NAMALWA (cell line): ENCODE results near the gene MSGN1.
A peak's percentile ranks its signal among the peaks of the same experiment; 100 is the strongest.

Experiments
- DNase-seq: peaks from one replicate; pipeline ENCODE4 v3.0.0-alpha.2; 2015; ENCODE audit warnings: low spot score

MSGN1 gene

GRCh38 chr2:17847236-17847635 is 31.0 kb downstream of the MSGN1 start:
- no peak for DNase-seq

GRCh38 chr2:17849275-17849674 is 33.0 kb downstream of the MSGN1 start:
- DNase-seq = no peak

GRCh38 chr2:17850151-17850550 is 33.9 kb downstream of the MSGN1 start:
- DNase-seq = no peak

GRCh38 chr2:17851731-17852585 is 35.7 kb downstream of the MSGN1 start:
- DNase-seq = peak; percentile 70

- DNase-seq = no peak
Observed at GRCh38 chr2:17853799-17854198, 37.5 kb downstream of the MSGN1 start.

- no peak for DNase-seq
Observed at GRCh38 chr2:17857021-17857420, 40.8 kb downstream of the MSGN1 start.

- no peak for DNase-seq
Observed at GRCh38 chr2:17858064-17858463, 41.8 kb downstream of the MSGN1 start.

- DNase-seq = no peak
Observed at GRCh38 chr2:17863539-17863938, 47.3 kb downstream of the MSGN1 start.

- DNase-seq = no peak
Observed at GRCh38 chr2:17864676-17865075, 48.4 kb downstream of the MSGN1 start.

- DNase-seq = no peak
Observed at GRCh38 chr2:17867133-17867532, 50.9 kb downstream of the MSGN1 start.
